Dermis blood vessel endothelial cell (primary cell): ENCODE measurements around the gene FMNL3. TPM values are rescaled to one million over a fixed set of nuclear protein-coding genes. Genes with fewer than 3 reads are reported as not detected.

Experiments
- DNase-seq: peaks from one replicate; pipeline ENCODE4 v3.0.0; 2010
- total RNA-seq: library from RNA; depleted of rRNA; stranded (reverse); fragments of >200 nt; gene quantifications from 2 replicates; pipeline ENCODE4 v1.2.3, GENCODE V29; 2014

The FMNL3 gene
- total RNA-seq, 1 donor from 2014 or later = 121 TPM

DNA sequence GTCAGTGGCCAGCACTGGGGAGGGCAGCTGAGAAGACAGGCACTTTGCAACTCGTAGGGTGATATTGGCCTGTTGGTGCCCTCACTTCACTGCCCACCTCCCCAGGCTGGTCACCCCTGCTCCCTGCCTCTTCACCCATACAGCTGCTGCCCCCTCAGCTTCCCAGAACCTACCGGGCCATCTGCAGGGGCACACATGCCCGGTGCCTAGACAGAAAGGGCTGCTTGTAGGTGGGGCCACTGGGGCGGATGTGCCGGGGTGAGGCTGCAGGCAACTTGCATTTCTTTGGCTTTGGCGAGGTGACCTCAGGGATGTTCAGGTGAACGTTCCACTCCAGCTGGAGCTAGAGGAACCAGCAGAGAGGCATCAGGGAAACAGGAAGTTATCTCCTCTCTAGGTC, 118.9 kb downstream of the FMNL3 start:
- DNase-seq = no peak

GRCh38 chr12:49587174-49587908, 119.9 kb downstream of the FMNL3 start:
- DNase-seq = no peak

Other genes starting within 250 kb of the FMNL3 start
- gene KCNH3, start 168.4 kb downstream of the FMNL3 start, total RNA-seq = 0.09 TPM in 1 of 2 replicates, not detected in the other
- 58.5 and 73.9 TPM in 2 replicates for gene MCRS1, start 139.3 kb downstream of the FMNL3 start, total RNA-seq
- gene FAM186B, start 101.8 kb downstream of the FMNL3 start, total RNA-seq = 0.19 and 0.34 TPM in 2 replicates
- gene PRPF40B, start 83.8 kb downstream of the FMNL3 start, total RNA-seq = 1.9 and 4.1 TPM in 2 replicates
- 433 and 441 TPM in 2 replicates for gene TMBIM6, start 34.2 kb upstream of the FMNL3 start, total RNA-seq
- 12.8 and 14.0 TPM in 2 replicates for gene NCKAP5L, start 121.0 kb upstream of the FMNL3 start, total RNA-seq
- gene BCDIN3D, start 135.7 kb upstream of the FMNL3 start, total RNA-seq = 2.8 and 4.3 TPM in 2 replicates
- not detected in 2 replicates for gene FAIM2, start 196.5 kb upstream of the FMNL3 start, total RNA-seq
- gene AQP2, start 243.3 kb upstream of the FMNL3 start, total RNA-seq = not detected in 2 replicates